Measurements from ENCODE around the gene ASS1.

Gene ASS1

GRCh38 chr9:130549093-130549735, 104.5 kb downstream of the ASS1 start:
- H3K27ac Mint-ChIP-seq, result no peak overlapping the region
- no peak overlapping the region for H3K4me3 Mint-ChIP-seq
- H3K4me1 Mint-ChIP-seq (ENCODE audit: low read depth), result no peaks in the 10 kb centered on the region
- peaks cover 11% of the 10 kb centered on the region for H3K27me3 Mint-ChIP-seq
- no peaks in the 10 kb centered on the region for H3K36me3 Mint-ChIP-seq (ENCODE audit: low read depth)
- intact Hi-C loops (cut with micrococcal nuclease), result no loop called here
- peaks cover 8% of the 10 kb centered on the region for H3K9me3 Mint-ChIP-seq
